Mesendoderm (in vitro differentiated cells): ENCODE measurements around the gene NOXA1.
"Not testable (repeated sequence)": the region's sequence is repeated elsewhere in the genome, so short reads cannot be mapped to it uniquely, and the experiment has no call there.

Source experiments
- DNase-seq: peaks from one replicate; pipeline ENCODE4 v3.0.0; 2013
- H2AK5ac ChIP-seq: 2 replicates; pipeline ENCODE4 v1.6.1; 2013; ENCODE audit warnings: low read length, inconsistent platforms
- H2BK120ac ChIP-seq: 2 replicates; pipeline ENCODE4 v1.6.1; 2013; ENCODE audit warnings: low read depth, mild to moderate bottlenecking, low read length, moderate library complexity, mixed read lengths
- H2BK15ac ChIP-seq: replicated peaks from 2 replicates; pipeline ENCODE4 v1.6.1; 2013; ENCODE audit warnings: low read depth, mild to moderate bottlenecking, moderate library complexity
- H2BK5ac ChIP-seq: 2 replicates; pipeline ENCODE4 v1.6.1; 2013; ENCODE audit warnings: low read length, inconsistent platforms
- H3K18ac ChIP-seq: 2 replicates; pipeline ENCODE4 v1.6.1; 2013; ENCODE audit warnings: mild to moderate bottlenecking, low read length, mixed read lengths
- H3K23ac ChIP-seq: one replicate; pipeline ENCODE4 v1.6.1; 2013; ENCODE audit warnings: low read length
- H3K27ac ChIP-seq: 2 replicates; pipeline ENCODE4 v1.5.1; 2013; ENCODE audit warnings: low read depth, mild to moderate bottlenecking, inconsistent platforms, low read length, moderate library complexity
- H3K27me3 ChIP-seq: 2 replicates; pipeline ENCODE4 v1.6.1; 2013; ENCODE audit warnings: low read length, control low read depth, mild to moderate bottlenecking, inconsistent platforms; ENCODE audit not compliant: insufficient read depth, poor library complexity
- H3K36me3 ChIP-seq: 2 replicates; pipeline ENCODE4 v1.6.1; 2013; ENCODE audit warnings: low read length, inconsistent platforms; ENCODE audit not compliant: control insufficient read depth, insufficient read depth
- H3K4ac ChIP-seq: one replicate; pipeline ENCODE4 v1.6.1; 2013; ENCODE audit warnings: low read depth, mild to moderate bottlenecking, low read length, moderate library complexity
- H3K4me1 ChIP-seq: 2 replicates; pipeline ENCODE4 v1.6.1; 2013; ENCODE audit warnings: low read depth, low read length, inconsistent platforms; ENCODE audit not compliant: control insufficient read depth
- H3K4me2 ChIP-seq: 2 replicates; pipeline ENCODE4 v1.6.1; 2013; ENCODE audit warnings: low read length
- H3K4me3 ChIP-seq: 2 replicates; pipeline ENCODE4 v1.5.1; 2013; ENCODE audit warnings: mild to moderate bottlenecking, low read length
- H3K56ac ChIP-seq: one replicate; pipeline ENCODE4 v1.6.1; 2013; ENCODE audit warnings: low read length
- H3K79me1 ChIP-seq: 2 replicates; pipeline ENCODE4 v1.6.1; 2013; ENCODE audit warnings: low read length, inconsistent platforms
- H3K79me2 ChIP-seq: 2 replicates; pipeline ENCODE4 v1.6.1; 2013; ENCODE audit warnings: mild to moderate bottlenecking, low read length; ENCODE audit not compliant: control insufficient read depth, insufficient read depth
- H3K9ac ChIP-seq: 2 replicates; pipeline ENCODE4 v1.6.1; 2013; ENCODE audit warnings: low read length, inconsistent platforms
- H4K5ac ChIP-seq: one replicate; pipeline ENCODE4 v1.6.1; 2013; ENCODE audit warnings: low read length
- H4K8ac ChIP-seq: one replicate; pipeline ENCODE4 v1.6.1; 2013; ENCODE audit warnings: low read depth, mild to moderate bottlenecking, control low read depth, low read length, moderate library complexity
- WGBS: extraction: QIAGEN DNeasy Blood & Tissue Kit; methylation state at CpG from one replicate; pipeline ENCODE4 v1.1.7; 2013; ENCODE audit warnings: low lambda C conversion rate, missing lambda C conversion rate; ENCODE audit not compliant: insufficient coverage; ENCODE audit errors: extremely low coverage; 5-methylcytosine and 5-hydroxymethylcytosine counted together

NOXA1 gene

DNA sequence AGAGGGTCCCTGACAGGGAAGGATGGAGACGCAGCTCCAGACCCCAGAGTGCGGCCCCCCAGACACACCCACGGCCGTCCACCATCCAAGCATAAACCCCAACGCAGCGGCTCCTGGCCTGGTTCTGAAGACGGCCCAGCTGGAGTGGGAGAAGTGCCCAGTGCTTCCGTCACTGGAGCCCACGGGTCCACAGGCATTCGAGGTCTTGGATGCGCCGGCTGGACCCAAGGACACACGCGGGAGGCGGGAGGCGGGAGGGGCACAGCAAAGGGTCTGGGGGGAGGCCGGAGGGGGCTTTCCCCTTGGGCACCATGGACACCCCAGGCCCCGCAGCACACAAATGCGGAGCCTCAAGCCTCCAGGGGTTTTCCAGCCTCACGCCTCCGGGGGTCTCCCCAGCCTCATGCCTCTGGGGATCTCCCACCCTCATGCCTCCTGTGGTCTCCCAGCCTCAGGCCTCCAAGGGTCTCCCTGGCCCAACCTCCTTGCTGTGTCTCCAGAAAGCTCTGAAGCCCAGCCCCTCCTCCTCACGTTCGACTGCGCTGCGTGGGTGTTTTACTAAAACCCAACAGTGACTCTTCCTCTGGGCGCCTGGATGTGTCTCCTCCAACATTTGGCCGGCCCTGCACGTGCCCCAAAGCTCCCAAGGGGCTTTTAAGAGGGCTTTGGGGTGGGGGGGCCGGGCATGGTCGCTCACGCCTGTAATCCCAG lies 15.4 kb upstream of the NOXA1 start:
- Histone ChIP-seq H3K4me2 (no peak overlapping the region), H3K4me3 (no peak overlapping the region), H3K27me3 (no peaks in the 10 kb centered on the region), H4K8ac (no peak overlapping the region), H2BK120ac (no peak overlapping the region), H3K9ac (peak overlapping the region; percentile 58), H3K36me3 (no peaks in the 10 kb centered on the region), H3K4me1 (no peaks in the 10 kb centered on the region), H3K23ac (no peak overlapping the region), H2BK15ac (no peak overlapping the region), H2BK5ac (no peak overlapping the region), H3K79me1 (no peaks in the 10 kb centered on the region), H3K79me2 (no peaks in the 10 kb centered on the region), H3K18ac (no peak overlapping the region), H3K56ac (no peak overlapping the region), H3K4ac (no peak overlapping the region), H3K27ac (no peak overlapping the region), H2AK5ac (no peak overlapping the region), H4K5ac (no peak overlapping the region)
- no CpG with 5 or more reads among the region's 31 CpGs for WGBS
- DNase-seq, result no peak

DNA sequence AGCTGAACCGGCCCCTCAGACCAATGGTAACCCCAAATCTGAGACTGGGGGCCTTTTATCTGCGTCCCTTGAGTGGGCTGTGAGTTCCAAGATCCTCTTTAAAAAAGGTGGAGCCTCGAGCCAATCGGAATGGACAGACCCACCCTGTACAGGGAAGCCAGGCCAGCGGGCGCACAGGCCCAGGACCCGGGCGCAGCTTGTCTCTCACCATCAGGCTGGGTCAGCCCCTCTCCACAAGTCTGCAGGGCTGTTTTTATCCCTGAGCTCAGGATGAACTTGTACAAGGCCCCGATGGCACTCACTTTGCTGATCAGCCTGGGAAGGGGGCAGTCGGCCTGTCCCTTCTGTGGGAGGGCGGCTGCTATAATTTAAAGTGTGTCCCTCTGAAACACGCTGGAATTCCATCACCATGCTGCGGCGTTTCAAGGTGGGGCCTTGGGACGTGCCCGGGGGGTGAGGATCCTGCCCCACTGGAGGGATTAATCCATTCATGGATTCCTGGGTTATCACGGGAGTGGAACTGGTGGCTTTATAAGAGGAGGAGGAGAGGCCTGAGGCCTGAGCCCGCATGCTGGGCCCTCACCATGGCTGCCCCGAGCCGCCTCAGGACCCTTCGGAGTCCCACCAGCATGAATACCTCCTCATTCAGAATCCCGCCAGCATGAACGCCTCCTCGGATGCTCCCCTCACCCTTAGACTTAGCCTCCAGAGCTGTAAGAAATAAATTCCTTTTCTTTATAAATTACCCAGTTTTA lies 14.4 kb upstream of the NOXA1 start:
- Histone ChIP-seq H3K79me1 (no peaks in the 10 kb centered on the region), H3K79me2 (no peaks in the 10 kb centered on the region), H2BK15ac (no peak overlapping the region), H3K36me3 (no peaks in the 10 kb centered on the region), H3K18ac (no peak overlapping the region), H4K8ac (no peak overlapping the region), H3K4me1 (no peaks in the 10 kb centered on the region), H3K9ac (no peak overlapping the region), H3K4me2 (no peak overlapping the region), H3K56ac (no peak overlapping the region), H3K27me3 (no peaks in the 10 kb centered on the region), H3K27ac (no peak overlapping the region), H3K4me3 (no peak overlapping the region), H3K4ac (no peak overlapping the region), H3K23ac (no peak overlapping the region), H2BK120ac (no peak overlapping the region), H2BK5ac (no peak overlapping the region), H4K5ac (no peak overlapping the region), H2AK5ac (no peak overlapping the region)
- DNase-seq, result no peak
- no CpG with 5 or more reads among the region's 24 CpGs for WGBS

DNA sequence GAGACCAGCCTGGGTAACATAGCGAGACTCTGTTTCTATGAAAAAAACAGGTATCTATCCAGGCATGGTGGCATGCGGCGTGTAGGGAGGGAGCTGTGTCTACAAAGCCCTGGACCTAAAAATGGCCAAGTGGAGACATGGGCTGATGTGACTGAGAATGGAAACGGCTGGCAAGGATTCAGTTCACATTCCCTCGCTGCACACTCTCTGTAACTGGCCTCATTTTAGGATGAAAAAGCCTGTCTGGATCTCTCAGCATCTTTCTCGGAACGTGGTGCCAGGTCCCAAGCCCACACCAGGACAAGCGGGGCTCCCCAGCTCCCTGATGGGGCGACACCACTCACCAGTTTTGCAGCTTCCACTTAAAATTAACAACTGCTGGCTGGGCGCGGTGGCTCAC lies 13.7 kb upstream of the NOXA1 start:
- Histone ChIP-seq H3K4me3 (no peak overlapping the region), H3K23ac (no peak overlapping the region), H2BK15ac (no peak overlapping the region), H2BK120ac (no peak overlapping the region), H3K4me2 (no peak overlapping the region), H3K4me1 (no peaks in the 10 kb centered on the region), H2AK5ac (no peak overlapping the region), H3K4ac (no peak overlapping the region), H2BK5ac (no peak overlapping the region), H4K8ac (no peak overlapping the region), H3K79me1 (no peaks in the 10 kb centered on the region), H3K36me3 (no peaks in the 10 kb centered on the region), H3K79me2 (no peaks in the 10 kb centered on the region), H3K27ac (no peak overlapping the region), H3K18ac (no peak overlapping the region), H4K5ac (no peak overlapping the region), H3K56ac (no peak overlapping the region), H3K27me3 (no peaks in the 10 kb centered on the region), H3K9ac (no peak overlapping the region)
- DNase-seq, result no peak
- WGBS, result no CpG with 5 or more reads among the region's 11 CpGs

DNA sequence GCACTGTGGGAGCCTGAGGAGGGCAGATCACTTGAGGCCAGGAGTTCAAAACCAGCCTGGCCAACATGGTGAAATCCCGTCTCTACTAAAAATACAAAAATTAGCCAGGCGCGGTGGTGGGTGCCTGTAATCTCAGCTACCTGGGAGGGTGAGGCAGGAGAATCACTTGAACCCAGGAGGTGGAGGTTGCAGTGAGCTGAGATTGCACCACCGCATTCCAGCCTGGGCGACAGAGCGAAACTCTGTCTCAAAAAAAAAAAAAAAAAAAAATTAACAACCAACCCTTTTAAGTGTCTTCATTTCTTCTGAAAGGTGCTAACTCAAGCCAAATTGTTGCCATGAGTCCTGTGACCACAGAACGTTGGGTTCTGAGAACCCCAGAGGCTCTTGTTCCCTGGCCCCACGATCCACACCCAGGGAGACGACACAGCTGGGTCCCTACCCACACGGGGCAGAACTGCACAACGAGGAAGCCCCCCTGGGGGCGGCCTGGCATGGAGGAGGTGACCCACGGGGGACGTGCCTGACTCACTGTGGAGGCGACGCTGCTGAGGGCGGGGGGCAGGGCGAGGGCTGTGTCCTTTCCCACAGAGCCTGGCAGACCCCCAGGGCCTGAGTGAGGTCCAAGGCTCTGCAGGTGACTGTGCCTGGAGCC lies 12.8 kb upstream of the NOXA1 start:
- H3K4ac ChIP-seq, H3K79me1 ChIP-seq, H3K23ac ChIP-seq, H3K9ac ChIP-seq, H4K5ac ChIP-seq, H2BK120ac ChIP-seq, H2AK5ac ChIP-seq, H3K27ac ChIP-seq, H3K36me3 ChIP-seq, H2BK15ac ChIP-seq, H3K27me3 ChIP-seq, H3K4me3 ChIP-seq, H3K4me2 ChIP-seq, H3K56ac ChIP-seq, H4K8ac ChIP-seq, H3K18ac ChIP-seq, H2BK5ac ChIP-seq, H3K4me1 ChIP-seq, DNase-seq, H3K79me2 ChIP-seq: not testable (repeated sequence)
- WGBS, result no CpG with 5 or more reads among the region's 18 CpGs

DNA sequence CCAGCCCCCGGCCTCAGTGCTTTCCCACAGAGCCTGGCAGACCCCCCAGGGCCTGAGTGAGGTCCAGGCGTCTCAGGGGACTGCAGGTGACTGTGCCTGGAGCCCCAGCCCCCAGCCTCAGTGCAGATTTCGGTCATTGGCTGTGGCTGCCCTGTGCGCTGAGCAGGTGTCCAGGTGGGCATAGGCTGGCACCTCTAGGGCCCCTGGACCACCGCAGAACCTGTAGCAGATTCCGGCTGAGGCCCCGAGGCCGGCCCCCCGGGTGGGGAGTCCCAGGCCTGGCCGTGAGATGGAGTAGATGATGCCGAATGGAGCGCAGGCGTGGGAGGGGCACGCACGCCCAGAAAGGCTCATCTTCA lies 12.3 kb upstream of the NOXA1 start:
- Histone ChIP-seq H2BK15ac (no peak overlapping the region), H3K79me1 (no peaks in the 10 kb centered on the region), H3K56ac (no peak overlapping the region), H3K4me1 (no peaks in the 10 kb centered on the region), H3K79me2 (no peaks in the 10 kb centered on the region), H3K27me3 (no peaks in the 10 kb centered on the region), H4K5ac (no peak overlapping the region), H3K36me3 (no peaks in the 10 kb centered on the region), H4K8ac (no peak overlapping the region), H3K9ac (no peak overlapping the region), H3K4me3 (no peak overlapping the region), H2BK120ac (no peak overlapping the region), H2AK5ac (no peak overlapping the region), H3K27ac (no peak overlapping the region), H3K4me2 (no peak overlapping the region), H2BK5ac (no peak overlapping the region), H3K23ac (no peak overlapping the region), H3K18ac (no peak overlapping the region), H3K4ac (no peak overlapping the region)
- WGBS, result no CpG with 5 or more reads among the region's 15 CpGs
- DNase-seq, result no peak
